ENCODE data around the gene CFAP206.

CFAP206 gene

DNA sequence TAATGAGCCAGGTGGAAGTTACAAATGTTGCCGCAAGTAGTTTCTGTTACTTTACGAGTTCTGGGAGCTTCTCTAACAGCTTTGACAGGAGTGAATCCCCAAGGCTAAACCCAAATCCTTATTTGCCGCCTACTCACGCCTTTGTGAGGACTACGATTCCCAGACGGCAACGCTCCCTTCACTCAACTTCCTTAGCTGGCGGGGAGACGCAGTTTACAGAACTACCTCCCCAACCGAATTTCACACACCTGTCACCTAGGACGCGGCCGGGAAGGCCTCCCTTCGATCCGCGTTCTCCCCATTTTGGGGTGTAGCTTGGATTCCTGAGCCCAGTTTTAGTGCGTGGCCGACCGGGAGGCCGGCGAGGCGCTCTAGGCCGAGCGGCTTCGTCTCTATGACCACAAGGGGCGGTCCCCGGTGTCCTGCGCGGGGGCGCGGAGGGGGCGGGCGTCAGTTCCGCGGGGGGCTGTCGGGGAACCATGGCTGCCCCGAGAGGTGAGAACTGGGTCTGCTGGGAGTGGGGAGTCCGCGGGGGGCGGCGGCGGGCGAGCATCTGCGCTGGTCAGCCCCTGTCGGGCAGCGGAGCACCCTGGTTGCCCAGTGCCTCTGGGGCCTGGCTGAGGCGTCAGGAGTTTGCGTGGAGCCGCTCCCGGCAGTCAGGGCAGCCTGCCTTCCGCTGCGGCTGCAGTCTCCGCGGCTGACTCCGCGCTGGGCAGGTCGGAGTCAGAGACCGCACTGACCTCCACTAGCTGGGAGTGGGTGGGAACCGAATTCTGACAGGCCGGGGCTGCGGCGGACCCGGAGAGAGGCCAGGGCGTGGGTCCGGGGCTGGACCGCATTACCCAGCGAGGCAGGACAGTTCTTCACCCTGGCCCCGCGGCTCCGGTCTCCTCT lies 65.0 kb downstream of the CFAP206 start, which contains the start of gene SLC35A1:
Gene SLC35A1, plus strand, starts transcription at position 450 of the 894 bp plus-strand sequence. Its CDS starts 30 bp downstream, at position 480.
- peak; percentile 85 for DNase-seq
- TF ChIP-seq, protein P1, sequence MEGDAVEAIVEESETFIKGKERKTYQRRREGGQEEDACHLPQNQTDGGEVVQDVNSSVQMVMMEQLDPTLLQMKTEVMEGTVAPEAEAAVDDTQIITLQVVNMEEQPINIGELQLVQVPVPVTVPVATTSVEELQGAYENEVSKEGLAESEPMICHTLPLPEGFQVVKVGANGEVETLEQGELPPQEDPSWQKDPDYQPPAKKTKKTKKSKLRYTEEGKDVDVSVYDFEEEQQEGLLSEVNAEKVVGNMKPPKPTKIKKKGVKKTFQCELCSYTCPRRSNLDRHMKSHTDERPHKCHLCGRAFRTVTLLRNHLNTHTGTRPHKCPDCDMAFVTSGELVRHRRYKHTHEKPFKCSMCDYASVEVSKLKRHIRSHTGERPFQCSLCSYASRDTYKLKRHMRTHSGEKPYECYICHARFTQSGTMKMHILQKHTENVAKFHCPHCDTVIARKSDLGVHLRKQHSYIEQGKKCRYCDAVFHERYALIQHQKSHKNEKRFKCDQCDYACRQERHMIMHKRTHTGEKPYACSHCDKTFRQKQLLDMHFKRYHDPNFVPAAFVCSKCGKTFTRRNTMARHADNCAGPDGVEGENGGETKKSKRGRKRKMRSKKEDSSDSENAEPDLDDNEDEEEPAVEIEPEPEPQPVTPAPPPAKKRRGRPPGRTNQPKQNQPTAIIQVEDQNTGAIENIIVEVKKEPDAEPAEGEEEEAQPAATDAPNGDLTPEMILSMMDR (IDR thresholded peaks at IDR 0.05; ENCODE audit: low read depth, low read length): no peak
- Histone ChIP-seq H3K36me3 (no peaks in the 10 kb centered on the region), H3K27me3 (peaks cover 3% of the 10 kb centered on the region; the same call in 1 of the 2 replicates), H3K9me3 (no peaks in the 10 kb centered on the region), H3K4me1 (no peaks in the 10 kb centered on the region), H3K4me3 (ENCODE audit: low read depth, low read length) (peak within 1 kb of the TSS; percentile 89)

DNA sequence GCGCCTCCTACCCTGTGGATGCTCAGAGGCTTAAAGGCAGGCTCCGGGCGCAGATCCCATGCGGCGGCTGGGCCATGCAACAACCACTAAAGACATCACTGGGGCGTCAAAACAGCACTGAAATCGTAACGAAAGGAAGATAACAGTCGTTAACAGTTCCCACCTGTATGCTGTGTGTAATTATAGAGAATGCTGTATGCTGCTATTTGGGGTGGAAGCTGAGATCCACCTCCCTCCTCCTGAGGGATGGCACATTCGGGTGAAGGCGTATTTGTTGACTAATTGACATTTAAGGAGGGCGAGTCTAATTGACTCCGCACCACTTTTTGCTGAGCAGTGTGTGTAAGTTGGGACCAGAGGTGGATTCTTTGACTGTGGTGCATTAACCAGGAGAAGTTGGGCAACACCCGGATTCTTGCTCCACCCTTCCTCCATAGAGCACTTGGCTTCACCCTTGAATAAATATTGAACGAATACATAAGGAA lies 65.7 kb downstream of the CFAP206 start:
- TF ChIP-seq, protein P1 (IDR thresholded peaks at IDR 0.05; ENCODE audit: low read depth, low read length): no peak
- Histone ChIP-seq H3K9me3 (no peaks in the 10 kb centered on the region), H3K27me3 (no peaks in the 10 kb centered on the region), H3K4me1 (no peaks in the 10 kb centered on the region), H3K36me3 (no peaks in the 10 kb centered on the region), H3K4me3 (ENCODE audit: low read depth, low read length) (peak overlapping the region; percentile 89)
- DNase-seq: peak; percentile 61

DNA sequence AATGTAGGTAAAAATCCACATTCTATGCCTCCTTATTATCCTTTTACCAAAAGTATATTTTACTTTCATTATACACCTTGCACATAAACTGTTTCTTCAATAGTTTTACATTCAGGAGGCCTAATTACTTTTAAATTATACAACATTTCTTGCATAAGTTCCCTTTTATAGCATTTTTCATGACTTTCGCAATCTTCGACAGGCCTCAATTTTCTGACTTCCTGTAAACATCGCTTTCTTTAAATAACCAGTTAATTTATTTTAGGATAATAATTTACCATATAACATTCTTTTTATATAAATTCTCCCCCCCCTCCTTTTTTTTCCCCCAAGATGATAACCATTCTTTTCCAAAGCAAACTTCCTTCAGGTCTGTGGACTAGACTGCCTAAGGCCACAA lies 74.2 kb downstream of the CFAP206 start:
- DNase-seq: no peak
- Histone ChIP-seq H3K9me3 (no peaks in the 10 kb centered on the region), H3K27me3 (no peaks in the 10 kb centered on the region), H3K36me3 (no peaks in the 10 kb centered on the region), H3K4me3 (ENCODE audit: low read depth, low read length) (no peak overlapping the region), H3K4me1 (no peaks in the 10 kb centered on the region)
- TF ChIP-seq, protein P1 (IDR thresholded peaks at IDR 0.05; ENCODE audit: low read depth, low read length): no peak

DNA sequence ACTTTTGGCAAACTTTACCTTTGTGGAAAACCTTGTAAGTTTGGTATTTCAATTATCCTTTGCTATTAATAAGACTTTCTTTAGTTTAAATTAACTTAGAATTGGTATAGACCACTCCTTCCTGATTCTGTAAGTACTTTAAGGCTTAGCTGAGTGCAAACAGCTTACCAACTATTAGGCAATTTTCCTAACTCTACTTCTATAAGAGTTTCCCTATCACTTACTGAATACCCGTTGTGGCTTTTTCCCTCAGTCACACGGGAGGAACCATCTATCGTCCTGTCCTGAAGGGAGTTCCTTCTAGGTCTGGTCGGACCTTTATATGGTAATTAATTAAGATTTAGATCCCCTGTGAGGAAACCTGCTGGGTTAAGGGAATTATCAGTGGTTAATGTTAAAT lies 74.6 kb downstream of the CFAP206 start:
- no peak for DNase-seq
- H3K4me1 ChIP-seq: no peaks in the 10 kb centered on the region
- no peak overlapping the region for H3K4me3 ChIP-seq (ENCODE audit: low read depth, low read length)
- TF ChIP-seq, protein P1 (IDR thresholded peaks at IDR 0.05; ENCODE audit: low read depth, low read length): no peak
- no peaks in the 10 kb centered on the region for H3K27me3 ChIP-seq
- H3K36me3 ChIP-seq: no peaks in the 10 kb centered on the region
- no peaks in the 10 kb centered on the region for H3K9me3 ChIP-seq

DNA sequence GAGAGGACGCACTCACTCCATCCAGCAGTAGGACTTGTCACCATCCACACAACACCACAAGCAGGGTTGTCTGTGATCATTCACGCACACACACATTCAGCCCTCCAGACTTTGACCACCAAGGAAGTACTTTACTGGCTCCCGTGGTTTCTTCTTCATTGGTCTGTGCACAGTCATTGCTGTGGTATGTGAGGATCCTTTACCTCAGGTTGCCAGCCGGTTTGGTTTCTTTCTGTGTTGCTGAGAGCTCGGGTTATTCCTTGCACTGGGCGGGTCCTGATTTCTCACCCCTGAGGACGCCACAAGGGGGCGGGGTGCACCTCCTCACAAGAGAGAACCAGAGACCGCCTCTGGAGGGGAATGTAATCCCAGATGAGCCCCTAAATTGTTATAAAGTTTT lies 76.2 kb downstream of the CFAP206 start:
- Histone ChIP-seq H3K4me3 (ENCODE audit: low read depth, low read length) (no peak overlapping the region), H3K4me1 (no peaks in the 10 kb centered on the region), H3K36me3 (no peaks in the 10 kb centered on the region), H3K27me3 (no peaks in the 10 kb centered on the region), H3K9me3 (no peaks in the 10 kb centered on the region)
- TF ChIP-seq, protein P1 (IDR thresholded peaks at IDR 0.05; ENCODE audit: low read depth, low read length): 0 out of 2 replicates have a peak, but pooled peaks have one; percentile 15
- peak; percentile 19 for DNase-seq

DNA sequence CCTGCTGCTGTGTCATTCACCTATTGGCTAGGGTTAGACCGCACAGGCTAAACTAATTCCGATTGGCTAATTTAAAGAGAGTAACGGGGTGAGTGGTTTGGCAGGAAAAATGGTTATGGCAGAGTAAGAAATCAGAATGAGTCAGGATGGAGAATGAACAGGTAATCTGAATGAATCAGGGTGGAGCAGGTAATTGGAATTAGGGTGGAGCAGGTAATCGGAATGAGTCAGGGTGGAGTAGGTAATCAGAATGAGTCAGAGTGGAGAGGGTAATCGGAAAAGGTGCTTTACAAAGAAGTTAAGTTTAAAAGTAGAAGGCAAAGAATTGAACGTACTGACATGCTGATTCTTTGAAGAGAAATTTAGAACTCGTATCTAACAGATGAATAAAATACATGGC lies 76.7 kb downstream of the CFAP206 start:
- Histone ChIP-seq H3K27me3 (no peaks in the 10 kb centered on the region), H3K9me3 (no peaks in the 10 kb centered on the region), H3K36me3 (no peaks in the 10 kb centered on the region), H3K4me3 (ENCODE audit: low read depth, low read length) (no peak overlapping the region), H3K4me1 (no peaks in the 10 kb centered on the region)
- DNase-seq: no peak
- TF ChIP-seq, protein P1 (IDR thresholded peaks at IDR 0.05; ENCODE audit: low read depth, low read length): no peak
